ENCODE results near the gene ATP11A.
A peak's percentile ranks its signal among the peaks of the same experiment; 100 is the strongest.

The ATP11A gene

GRCh38 chr13:112735791-112736190 is 46.0 kb downstream of the ATP11A start:
- Histone ChIP-seq H3K4me2 (ENCODE audit: low read length, poor library complexity, severe bottlenecking) (no peak overlapping the region), H3K4me3 (ENCODE audit: insufficient read depth in 1 of 2, low read depth in 1 of 2, low read length in 2 of 2) (no peak overlapping the region), H3K4ac (ENCODE audit: low read depth in 1 of 2, low read length in 2 of 2) (no peak overlapping the region), H3K9ac (ENCODE audit: low read length) (no peak overlapping the region), H2AFZ (ENCODE audit: low read depth, low read length) (no peak overlapping the region), H2BK12ac (ENCODE audit: low read length in 2 of 2) (no peak overlapping the region), H2BK5ac (ENCODE audit: low read depth, low read length, poor library complexity, severe bottlenecking) (no peak overlapping the region), H3K23ac (ENCODE audit: low read length in 2 of 2) (no peak overlapping the region), H3K27ac (ENCODE audit: low read length, poor library complexity, severe bottlenecking) (no peak overlapping the region), H3K4me1 (ENCODE audit: control insufficient read depth, insufficient read depth, low read depth, low read length) (peaks cover 6% of the 10 kb centered on the region), H3K36me3 (ENCODE audit: control insufficient read depth in 1 of 2, insufficient read depth in 2 of 2, low read depth in 1 of 2, low read length in 2 of 2) (peaks cover 0 to 4% of the 10 kb centered on the region in 2 experiments), H3K9me3 (ENCODE audit: control insufficient read depth, low read length) (no peaks in the 10 kb centered on the region), H3K27me3 (ENCODE audit: control insufficient read depth in 1 of 2, insufficient read depth in 1 of 2, low read length in 2 of 2) (no peaks in the 10 kb centered on the region), H2AK5ac (ENCODE audit: low read length, severe bottlenecking) (no peak overlapping the region), H4K91ac (ENCODE audit: low read length) (no peak overlapping the region), H3K14ac (ENCODE audit: low read length in 2 of 2) (peak overlapping the region in 1 of 2 experiments; percentile 22), H4K8ac (ENCODE audit: low read length) (no peak overlapping the region), H2BK15ac (ENCODE audit: low read depth, poor library complexity, severe bottlenecking) (no peak overlapping the region), H3K79me1 (replicated peaks; ENCODE audit: low read length, poor library complexity, severe bottlenecking) (peaks cover 37% of the 10 kb centered on the region), H2BK120ac (ENCODE audit: low read depth, low read length) (no peak overlapping the region), H3K18ac (ENCODE audit: low read depth in 1 of 2, low read length in 2 of 2) (no peak overlapping the region)
- DNase-seq: no peak
- 87% methylated on average over 17 of the region's 17 CpGs for WGBS

- Histone ChIP-seq H2BK120ac (ENCODE audit: low read depth, low read length) (no peak overlapping the region), H2BK15ac (ENCODE audit: low read depth, poor library complexity, severe bottlenecking) (no peak overlapping the region), H2BK5ac (ENCODE audit: low read depth, low read length, poor library complexity, severe bottlenecking) (no peak overlapping the region), H4K8ac (ENCODE audit: low read length) (no peak overlapping the region), H3K14ac (ENCODE audit: low read length in 2 of 2) (no peak overlapping the region), H3K4ac (ENCODE audit: low read depth in 1 of 2, low read length in 2 of 2) (no peak overlapping the region), H2AFZ (ENCODE audit: low read depth, low read length) (no peak overlapping the region), H3K9ac (ENCODE audit: low read length) (no peak overlapping the region), H2AK5ac (ENCODE audit: low read length, severe bottlenecking) (no peak overlapping the region), H3K36me3 (ENCODE audit: control insufficient read depth in 1 of 2, insufficient read depth in 2 of 2, low read depth in 1 of 2, low read length in 2 of 2) (peaks cover 0 to 8% of the 10 kb centered on the region in 2 experiments), H3K9me3 (ENCODE audit: control insufficient read depth, low read length) (no peaks in the 10 kb centered on the region), H3K4me1 (ENCODE audit: control insufficient read depth, insufficient read depth, low read depth, low read length) (peaks cover 9% of the 10 kb centered on the region), H3K27me3 (ENCODE audit: control insufficient read depth in 1 of 2, insufficient read depth in 1 of 2, low read length in 2 of 2) (no peaks in the 10 kb centered on the region), H3K4me2 (ENCODE audit: low read length, poor library complexity, severe bottlenecking) (no peak overlapping the region), H3K18ac (ENCODE audit: low read depth in 1 of 2, low read length in 2 of 2) (no peak overlapping the region), H3K27ac (ENCODE audit: low read length, poor library complexity, severe bottlenecking) (no peak overlapping the region), H3K4me3 (ENCODE audit: insufficient read depth in 1 of 2, low read depth in 1 of 2, low read length in 2 of 2) (no peak overlapping the region), H4K91ac (ENCODE audit: low read length) (no peak overlapping the region), H2BK12ac (ENCODE audit: low read length in 2 of 2) (no peak overlapping the region), H3K23ac (ENCODE audit: low read length in 2 of 2) (no peak overlapping the region), H3K79me1 (replicated peaks; ENCODE audit: low read length, poor library complexity, severe bottlenecking) (peaks cover 43% of the 10 kb centered on the region)
- no peak for DNase-seq
- WGBS: 91% methylated on average over 9 of the region's 9 CpGs
Observed at GRCh38 chr13:112737294-112737693, 47.5 kb downstream of the ATP11A start.

- no peak for DNase-seq
- no peak overlapping the region for H3K4me3 ChIP-seq (ENCODE audit: insufficient read depth in 1 of 2, low read depth in 1 of 2, low read length in 2 of 2)
- H3K23ac ChIP-seq (ENCODE audit: low read length in 2 of 2): no peak overlapping the region
- H2BK15ac ChIP-seq (ENCODE audit: low read depth, poor library complexity, severe bottlenecking): no peak overlapping the region
- H3K79me1 ChIP-seq (replicated peaks; ENCODE audit: low read length, poor library complexity, severe bottlenecking): peaks cover 50% of the 10 kb centered on the region
- H3K36me3 ChIP-seq (ENCODE audit: control insufficient read depth in 1 of 2, insufficient read depth in 2 of 2, low read depth in 1 of 2, low read length in 2 of 2): peaks cover 0 to 8% of the 10 kb centered on the region in 2 experiments
- H3K4me1 ChIP-seq (ENCODE audit: control insufficient read depth, insufficient read depth, low read depth, low read length): peaks cover 7% of the 10 kb centered on the region
- 86% methylated on average over 6 of the region's 7 CpGs for WGBS
- no peak overlapping the region for H2AFZ ChIP-seq (ENCODE audit: low read depth, low read length)
- no peak overlapping the region for H3K4ac ChIP-seq (ENCODE audit: low read depth in 1 of 2, low read length in 2 of 2)
- no peak overlapping the region for H3K4me2 ChIP-seq (ENCODE audit: low read length, poor library complexity, severe bottlenecking)
- H2AK5ac ChIP-seq (ENCODE audit: low read length, severe bottlenecking): no peak overlapping the region
- H2BK12ac ChIP-seq (ENCODE audit: low read length in 2 of 2): no peak overlapping the region
- no peak overlapping the region for H4K91ac ChIP-seq (ENCODE audit: low read length)
- no peak overlapping the region for H4K8ac ChIP-seq (ENCODE audit: low read length)
- H3K27ac ChIP-seq (ENCODE audit: low read length, poor library complexity, severe bottlenecking): no peak overlapping the region
- no peaks in the 10 kb centered on the region for H3K9me3 ChIP-seq (ENCODE audit: control insufficient read depth, low read length)
- no peak overlapping the region for H3K18ac ChIP-seq (ENCODE audit: low read depth in 1 of 2, low read length in 2 of 2)
- no peak overlapping the region for H3K14ac ChIP-seq (ENCODE audit: low read length in 2 of 2)
- H2BK120ac ChIP-seq (ENCODE audit: low read depth, low read length): no peak overlapping the region
- no peak overlapping the region for H3K9ac ChIP-seq (ENCODE audit: low read length)
- no peak overlapping the region for H2BK5ac ChIP-seq (ENCODE audit: low read depth, low read length, poor library complexity, severe bottlenecking)
- H3K27me3 ChIP-seq (ENCODE audit: control insufficient read depth in 1 of 2, insufficient read depth in 1 of 2, low read length in 2 of 2): no peaks in the 10 kb centered on the region
Observed at GRCh38 chr13:112738606-112739005, 48.8 kb downstream of the ATP11A start.

- no peak overlapping the region for H2BK15ac ChIP-seq (ENCODE audit: low read depth, poor library complexity, severe bottlenecking)
- H3K14ac ChIP-seq (ENCODE audit: low read length in 2 of 2): no peak overlapping the region
- DNase-seq: peak; percentile 93
- peaks cover 0 to 8% of the 10 kb centered on the region in 2 experiments for H3K36me3 ChIP-seq (ENCODE audit: control insufficient read depth in 1 of 2, insufficient read depth in 2 of 2, low read depth in 1 of 2, low read length in 2 of 2)
- WGBS: 70% methylated on average over 18 of the region's 19 CpGs
- no peak overlapping the region for H2AK5ac ChIP-seq (ENCODE audit: low read length, severe bottlenecking)
- no peak overlapping the region for H2BK12ac ChIP-seq (ENCODE audit: low read length in 2 of 2)
- no peak overlapping the region for H3K4me2 ChIP-seq (ENCODE audit: low read length, poor library complexity, severe bottlenecking)
- H3K9me3 ChIP-seq (ENCODE audit: control insufficient read depth, low read length): no peaks in the 10 kb centered on the region
- H3K23ac ChIP-seq (ENCODE audit: low read length in 2 of 2): no peak overlapping the region
- no peak overlapping the region for H2AFZ ChIP-seq (ENCODE audit: low read depth, low read length)
- H3K27ac ChIP-seq (ENCODE audit: low read length, poor library complexity, severe bottlenecking): no peak overlapping the region
- H3K9ac ChIP-seq (ENCODE audit: low read length): peak overlapping the region; percentile 86
- peak overlapping the region; percentile 17 to 50 for H3K4ac ChIP-seq (ENCODE audit: low read depth in 1 of 2, low read length in 2 of 2)
- H4K91ac ChIP-seq (ENCODE audit: low read length): peak overlapping the region; percentile 29
- H3K79me1 ChIP-seq (replicated peaks; ENCODE audit: low read length, poor library complexity, severe bottlenecking): peaks cover 50% of the 10 kb centered on the region
- no peak overlapping the region for H2BK5ac ChIP-seq (ENCODE audit: low read depth, low read length, poor library complexity, severe bottlenecking)
- peak overlapping the region in 1 of 2 experiments; percentile 66 for H3K4me3 ChIP-seq (ENCODE audit: insufficient read depth in 1 of 2, low read depth in 1 of 2, low read length in 2 of 2)
- H3K18ac ChIP-seq (ENCODE audit: low read depth in 1 of 2, low read length in 2 of 2): peak overlapping the region in 1 of 2 experiments; percentile 81
- H3K27me3 ChIP-seq (ENCODE audit: control insufficient read depth in 1 of 2, insufficient read depth in 1 of 2, low read length in 2 of 2): no peaks in the 10 kb centered on the region
- peak overlapping the region; percentile 46 for H4K8ac ChIP-seq (ENCODE audit: low read length)
- no peak overlapping the region for H2BK120ac ChIP-seq (ENCODE audit: low read depth, low read length)
- H3K4me1 ChIP-seq (ENCODE audit: control insufficient read depth, insufficient read depth, low read depth, low read length): peaks cover 9% of the 10 kb centered on the region
Observed at GRCh38 chr13:112740502-112741131, 50.8 kb downstream of the ATP11A start.

All from mesenchymal stem cell (in vitro differentiated cells and primary cell).